Prostate gland (tissue), 2 donors: Measurements from ENCODE around the gene RIT1.

Experiments
- POLR2A ChIP-seq: fragments of 450-650 bp; IDR thresholded peaks from one replicate; pipeline ENCODE4 v1.6.1; 2016; ENCODE audit warnings: antibody characterized with exemption, mild to moderate bottlenecking
- POLR2AphosphoS5 ChIP-seq: sonication (generic); formaldehyde crosslinking; IDR thresholded peaks from one replicate; pipeline ENCODE4 v1.6.1; 2017; ENCODE audit warnings: antibody characterized with exemption
- TF ChIP-seq, protein P1 (sequence below), 4 experiments: fragments of 200-600 bp in 2 of 4; fragments of 450-650 bp in 2 of 4; sonication (generic) in 2 of 4; IDR thresholded peaks; 1 replicate in 3 of 4; 2 replicates in 1 of 4; pipeline ENCODE4 v1.5.1; 2016 to 2019; ENCODE audit warnings: antibody characterized with exemption in 4 of 4, mild to moderate bottlenecking in 2 of 4, moderate library complexity in 2 of 4

DNA sequence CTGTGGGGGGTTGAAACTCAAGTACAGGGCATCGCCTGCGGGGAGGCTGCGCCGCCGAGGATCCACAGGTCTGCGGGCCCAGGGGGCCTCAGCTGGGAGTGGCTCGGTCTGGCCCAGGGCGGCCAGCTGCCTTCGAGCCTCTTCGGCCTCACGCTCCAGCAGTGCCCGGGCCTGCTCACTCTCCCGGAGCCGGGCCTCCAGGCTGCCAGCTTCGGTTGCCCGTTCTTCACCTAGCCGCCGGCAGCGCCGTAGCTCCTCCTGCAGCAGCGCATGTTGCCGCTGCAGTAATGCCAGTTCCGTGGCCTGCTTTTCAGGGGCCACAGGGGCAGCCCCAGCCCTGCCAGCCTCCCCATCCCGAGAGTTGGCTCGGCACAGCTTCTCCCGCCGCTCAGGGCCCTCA lies 39.7 kb upstream of the RIT1 start:
- TF ChIP-seq, protein P1, sequence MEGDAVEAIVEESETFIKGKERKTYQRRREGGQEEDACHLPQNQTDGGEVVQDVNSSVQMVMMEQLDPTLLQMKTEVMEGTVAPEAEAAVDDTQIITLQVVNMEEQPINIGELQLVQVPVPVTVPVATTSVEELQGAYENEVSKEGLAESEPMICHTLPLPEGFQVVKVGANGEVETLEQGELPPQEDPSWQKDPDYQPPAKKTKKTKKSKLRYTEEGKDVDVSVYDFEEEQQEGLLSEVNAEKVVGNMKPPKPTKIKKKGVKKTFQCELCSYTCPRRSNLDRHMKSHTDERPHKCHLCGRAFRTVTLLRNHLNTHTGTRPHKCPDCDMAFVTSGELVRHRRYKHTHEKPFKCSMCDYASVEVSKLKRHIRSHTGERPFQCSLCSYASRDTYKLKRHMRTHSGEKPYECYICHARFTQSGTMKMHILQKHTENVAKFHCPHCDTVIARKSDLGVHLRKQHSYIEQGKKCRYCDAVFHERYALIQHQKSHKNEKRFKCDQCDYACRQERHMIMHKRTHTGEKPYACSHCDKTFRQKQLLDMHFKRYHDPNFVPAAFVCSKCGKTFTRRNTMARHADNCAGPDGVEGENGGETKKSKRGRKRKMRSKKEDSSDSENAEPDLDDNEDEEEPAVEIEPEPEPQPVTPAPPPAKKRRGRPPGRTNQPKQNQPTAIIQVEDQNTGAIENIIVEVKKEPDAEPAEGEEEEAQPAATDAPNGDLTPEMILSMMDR (IDR thresholded peaks at IDR 0.05), result no peak
- TF ChIP-seq POLR2A (no peak), POLR2AphosphoS5 (no peak)
